PC-3 (cell line): ENCODE data around the gene BAIAP2L1.

Experiments
- EZH2 ChIP-seq: fragments of 300-600 bp; sonication (generic); IDR thresholded peaks from one replicate; pipeline ENCODE4 v1.6.1; 2017; ENCODE audit warnings: antibody characterized with exemption, mild to moderate bottlenecking, low read length; ENCODE audit not compliant: unreplicated experiment
- TF ChIP-seq, protein P1 (sequence below): fragments of 300-600 bp; sonication (generic); conservative IDR thresholded peaks from 2 replicates; pipeline ENCODE4 v1.5.1; 2017; ENCODE audit warnings: antibody characterized with exemption, low read depth, mild to moderate bottlenecking, low read length

DNA sequence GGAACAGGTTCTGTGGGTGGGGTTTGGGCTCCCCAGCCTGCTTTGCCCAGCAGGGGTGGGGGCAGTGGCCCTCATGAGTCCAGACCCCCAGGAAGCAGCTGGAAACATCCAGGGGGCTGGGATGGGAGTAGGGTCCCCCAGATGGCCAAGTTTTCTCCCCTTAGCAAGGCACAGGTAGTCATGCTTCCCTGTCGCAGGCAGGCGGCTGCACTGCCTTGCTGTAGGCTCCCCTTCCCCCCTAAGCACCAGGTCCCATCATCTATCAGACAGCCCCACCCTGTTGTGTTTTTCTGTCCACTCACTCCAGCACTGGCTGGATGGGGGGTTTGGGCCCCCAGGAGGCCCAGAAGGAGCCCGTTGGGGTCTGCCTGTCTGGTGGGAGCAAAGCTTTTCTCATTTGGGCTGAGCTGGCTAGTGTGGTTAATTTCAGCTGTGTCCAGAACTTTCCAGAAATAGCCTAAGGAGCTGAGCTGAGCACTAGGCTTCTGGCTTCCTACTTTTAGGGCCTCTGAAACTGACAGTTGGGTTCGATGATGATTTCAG lies 111.5 kb downstream of the BAIAP2L1 start:
- TF ChIP-seq, protein P1, sequence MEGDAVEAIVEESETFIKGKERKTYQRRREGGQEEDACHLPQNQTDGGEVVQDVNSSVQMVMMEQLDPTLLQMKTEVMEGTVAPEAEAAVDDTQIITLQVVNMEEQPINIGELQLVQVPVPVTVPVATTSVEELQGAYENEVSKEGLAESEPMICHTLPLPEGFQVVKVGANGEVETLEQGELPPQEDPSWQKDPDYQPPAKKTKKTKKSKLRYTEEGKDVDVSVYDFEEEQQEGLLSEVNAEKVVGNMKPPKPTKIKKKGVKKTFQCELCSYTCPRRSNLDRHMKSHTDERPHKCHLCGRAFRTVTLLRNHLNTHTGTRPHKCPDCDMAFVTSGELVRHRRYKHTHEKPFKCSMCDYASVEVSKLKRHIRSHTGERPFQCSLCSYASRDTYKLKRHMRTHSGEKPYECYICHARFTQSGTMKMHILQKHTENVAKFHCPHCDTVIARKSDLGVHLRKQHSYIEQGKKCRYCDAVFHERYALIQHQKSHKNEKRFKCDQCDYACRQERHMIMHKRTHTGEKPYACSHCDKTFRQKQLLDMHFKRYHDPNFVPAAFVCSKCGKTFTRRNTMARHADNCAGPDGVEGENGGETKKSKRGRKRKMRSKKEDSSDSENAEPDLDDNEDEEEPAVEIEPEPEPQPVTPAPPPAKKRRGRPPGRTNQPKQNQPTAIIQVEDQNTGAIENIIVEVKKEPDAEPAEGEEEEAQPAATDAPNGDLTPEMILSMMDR = no peak
- no peak for TF ChIP-seq EZH2
